Measurements from ENCODE around the gene ECHDC3.
A peak's percentile ranks its signal among the peaks of the same experiment; 100 is the strongest.

ECHDC3 gene

GRCh38 chr10:11776080-11776479 lies 33.9 kb downstream of the ECHDC3 start:
- no peak for DNase-seq (ENCODE audit: low read depth in 2 of 2)

GRCh38 chr10:11781114-11781513 lies 38.9 kb downstream of the ECHDC3 start:
- no peak for DNase-seq (ENCODE audit: low read depth in 2 of 2)

GRCh38 chr10:11782793-11783557 lies 40.8 kb downstream of the ECHDC3 start:
- peak in 1 of 2 donors; percentile 7 for DNase-seq (ENCODE audit: low read depth in 2 of 2)

- no peak for DNase-seq (ENCODE audit: low read depth in 2 of 2)
Observed at GRCh38 chr10:11783558-11783865, 41.3 kb downstream of the ECHDC3 start.

GRCh38 chr10:11787374-11787773 lies 45.2 kb downstream of the ECHDC3 start:
- DNase-seq (ENCODE audit: low read depth in 2 of 2) = no peak

- no peak for DNase-seq (ENCODE audit: low read depth in 2 of 2)
Observed at GRCh38 chr10:11787846-11788245, 45.7 kb downstream of the ECHDC3 start.

- DNase-seq (ENCODE audit: low read depth in 2 of 2) = no peak
Observed at GRCh38 chr10:11789306-11789705, 47.1 kb downstream of the ECHDC3 start.

- no peak for DNase-seq (ENCODE audit: low read depth in 2 of 2)
Observed at GRCh38 chr10:11789956-11790355, 47.8 kb downstream of the ECHDC3 start.

GRCh38 chr10:11793762-11794479 lies 51.7 kb downstream of the ECHDC3 start:
- DNase-seq (ENCODE audit: low read depth in 2 of 2) = no peak

- no peak for DNase-seq (ENCODE audit: low read depth in 2 of 2)
Observed at GRCh38 chr10:11794566-11794965, 52.4 kb downstream of the ECHDC3 start.

GRCh38 chr10:11795101-11795920 lies 53.1 kb downstream of the ECHDC3 start:
- DNase-seq (ENCODE audit: low read depth in 2 of 2) = no peak

GRCh38 chr10:11796474-11796873 lies 54.3 kb downstream of the ECHDC3 start:
- DNase-seq (ENCODE audit: low read depth in 2 of 2) = no peak

- DNase-seq (ENCODE audit: low read depth in 2 of 2) = no peak
Observed at GRCh38 chr10:11797281-11797680, 55.1 kb downstream of the ECHDC3 start.

GRCh38 chr10:11797847-11798633 lies 55.9 kb downstream of the ECHDC3 start:
- DNase-seq (ENCODE audit: low read depth in 2 of 2) = no peak

- no peak for DNase-seq (ENCODE audit: low read depth in 2 of 2)
Observed at GRCh38 chr10:11798845-11799735, 56.9 kb downstream of the ECHDC3 start.

- no peak for DNase-seq (ENCODE audit: low read depth in 2 of 2)
Observed at GRCh38 chr10:11799736-11800080, 57.5 kb downstream of the ECHDC3 start.

- DNase-seq (ENCODE audit: low read depth in 2 of 2) = no peak
Observed at GRCh38 chr10:11804336-11804735, 62.2 kb downstream of the ECHDC3 start.

- DNase-seq (ENCODE audit: low read depth in 2 of 2) = no peak
Observed at GRCh38 chr10:11805792-11806191, 63.6 kb downstream of the ECHDC3 start.

GRCh38 chr10:11806706-11807105 lies 64.5 kb downstream of the ECHDC3 start:
- no peak for DNase-seq (ENCODE audit: low read depth in 2 of 2)

GRCh38 chr10:11808808-11809207 lies 66.6 kb downstream of the ECHDC3 start:
- no peak for DNase-seq (ENCODE audit: low read depth in 2 of 2)

- DNase-seq (ENCODE audit: low read depth in 2 of 2) = no peak
Observed at GRCh38 chr10:11810313-11810766, 68.2 kb downstream of the ECHDC3 start.
